Trophoblast cell (in vitro differentiated cells and primary cell): Measurements from ENCODE around the gene CNPY4.

ENCODE experiments used
- DNase-seq, 2 donors: peaks; one replicate each; pipeline ENCODE4 v3.0.0-alpha.2; 2016
- H2AFZ ChIP-seq: 2 replicates; pipeline ENCODE4 v1.6.1; 2013; ENCODE audit warnings: low read length, moderate library complexity, mild to moderate bottlenecking; ENCODE audit not compliant: insufficient read depth, poor library complexity
- H2AK5ac ChIP-seq: 2 replicates; pipeline ENCODE4 v1.6.1; 2013; ENCODE audit warnings: mild to moderate bottlenecking, low read length
- H2BK120ac ChIP-seq: 2 replicates; pipeline ENCODE4 v1.6.1; 2013; ENCODE audit warnings: low read length, mild to moderate bottlenecking, moderate library complexity; ENCODE audit not compliant: insufficient read depth, poor library complexity
- H2BK12ac ChIP-seq: 2 replicates; pipeline ENCODE4 v1.6.1; 2013; ENCODE audit warnings: mild to moderate bottlenecking, low read length, moderate library complexity
- H2BK5ac ChIP-seq: 2 replicates; pipeline ENCODE4 v1.6.1; 2013; ENCODE audit warnings: low read length, low read depth, moderate library complexity, mild to moderate bottlenecking; ENCODE audit not compliant: poor library complexity
- H3K14ac ChIP-seq: 2 replicates; pipeline ENCODE4 v1.6.1; 2013; ENCODE audit warnings: mild to moderate bottlenecking, low read length
- H3K18ac ChIP-seq: 2 replicates; pipeline ENCODE4 v1.6.1; 2013; ENCODE audit warnings: mild to moderate bottlenecking, low read length
- H3K23ac ChIP-seq: 2 replicates; pipeline ENCODE4 v1.6.1; 2013; ENCODE audit warnings: low read length
- H3K27ac ChIP-seq: 2 replicates; pipeline ENCODE4 v1.5.1; 2013; ENCODE audit warnings: low read depth, mild to moderate bottlenecking, inconsistent platforms, low read length, moderate library complexity
- H3K27me3 ChIP-seq: 2 replicates; pipeline ENCODE4 v1.6.1; 2013; ENCODE audit warnings: inconsistent platforms, mild to moderate bottlenecking, low read length, moderate library complexity; ENCODE audit not compliant: insufficient read depth
- H3K36me3 ChIP-seq, 2 experiments: 1 replicate in 1 of 2; 2 replicates in 1 of 2; pipeline ENCODE4 v1.6.1; 2013; ENCODE audit warnings: low read length in 2 of 2, mild to moderate bottlenecking in 2 of 2, moderate library complexity in 1 of 2; ENCODE audit not compliant: insufficient read depth in 2 of 2, control insufficient read depth in 1 of 2
- H3K4ac ChIP-seq: 2 replicates; pipeline ENCODE4 v1.6.1; 2013; ENCODE audit warnings: low read depth, mild to moderate bottlenecking, low read length, moderate library complexity
- H3K4me1 ChIP-seq, 2 experiments: 1 replicate in 1 of 2; 2 replicates in 1 of 2; pipeline ENCODE4 v1.6.1; 2013; ENCODE audit warnings: low read length in 2 of 2, mild to moderate bottlenecking in 2 of 2, moderate library complexity in 1 of 2; ENCODE audit not compliant: insufficient read depth in 2 of 2, control insufficient read depth in 1 of 2
- H3K4me2 ChIP-seq: 2 replicates; pipeline ENCODE4 v1.6.1; 2013; ENCODE audit warnings: inconsistent platforms, mild to moderate bottlenecking, low read length, moderate library complexity
- H3K4me3 ChIP-seq: 2 replicates; pipeline ENCODE4 v1.5.1; 2013; ENCODE audit warnings: mild to moderate bottlenecking, low read depth, low read length, inconsistent platforms
- H3K79me1 ChIP-seq: one replicate; pipeline ENCODE4 v1.6.1; 2013; ENCODE audit warnings: low read length
- H3K79me2 ChIP-seq: 2 replicates; pipeline ENCODE4 v1.6.1; 2013; ENCODE audit warnings: low read length, mild to moderate bottlenecking; ENCODE audit not compliant: control insufficient read depth, insufficient read depth, poor library complexity
- H3K9ac ChIP-seq: 2 replicates; pipeline ENCODE4 v1.6.1; 2013; ENCODE audit warnings: mild to moderate bottlenecking, low read length
- H3K9me3 ChIP-seq: 2 replicates; pipeline ENCODE4 v1.6.1; 2013; ENCODE audit warnings: low read depth, mild to moderate bottlenecking, control low read depth, inconsistent platforms, low read length; ENCODE audit not compliant: insufficient read depth
- H4K12ac ChIP-seq: 2 replicates; pipeline ENCODE4 v1.6.1; 2013; ENCODE audit warnings: low read depth, mild to moderate bottlenecking, low read length, moderate library complexity
- H4K8ac ChIP-seq: 2 replicates; pipeline ENCODE4 v1.6.1; 2013; ENCODE audit warnings: low read depth, mild to moderate bottlenecking, low read length, moderate library complexity
- H4K91ac ChIP-seq: one replicate; pipeline ENCODE4 v1.6.1; 2013; ENCODE audit warnings: low read depth, mild to moderate bottlenecking, low read length, moderate library complexity
- WGBS: extraction: QIAGEN DNeasy Blood & Tissue Kit; methylation state at CpG from one replicate; pipeline ENCODE4 v1.1.7; 2013; ENCODE audit warnings: missing lambda C conversion rate; ENCODE audit not compliant: insufficient read length, insufficient coverage; ENCODE audit errors: extremely low coverage; 5-methylcytosine and 5-hydroxymethylcytosine counted together

CNPY4 gene

DNA sequence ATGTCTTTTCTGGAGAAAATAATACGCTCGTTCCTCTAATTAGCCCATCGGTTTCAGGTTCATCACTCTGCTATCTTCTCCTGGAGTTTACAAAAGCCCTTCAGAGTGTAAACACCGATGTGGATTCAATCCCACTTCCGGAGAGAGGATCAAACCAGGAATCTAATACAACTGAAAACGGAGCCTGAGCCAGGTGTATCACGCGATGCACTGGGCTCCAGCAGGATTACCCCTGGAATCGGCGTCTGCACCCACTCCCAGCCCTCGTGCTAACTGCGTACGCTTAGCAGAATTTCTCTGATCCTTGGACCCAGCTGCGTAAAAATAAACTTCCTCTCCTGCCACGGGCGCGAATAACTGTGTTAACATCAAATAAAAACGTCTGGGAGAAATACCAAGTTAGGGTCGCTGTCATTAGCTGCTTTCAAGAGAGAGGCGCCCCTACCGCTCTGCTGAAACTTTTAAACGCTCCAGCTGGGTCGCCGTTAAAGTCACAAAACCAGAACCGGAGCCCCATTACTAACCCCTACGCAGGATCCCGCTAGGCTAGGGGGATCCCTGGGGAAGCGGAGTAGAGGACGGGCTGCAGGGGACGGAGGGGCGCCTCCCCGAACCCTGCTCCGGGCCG lies 38.4 kb upstream of the CNPY4 start:
- peaks cover 6% of the 10 kb centered on the region for H3K79me1 ChIP-seq
- peak overlapping the region; percentile 95 for H2BK120ac ChIP-seq
- peak overlapping the region; percentile 64 for H3K23ac ChIP-seq
- H3K79me2 ChIP-seq = peaks cover 15% of the 10 kb centered on the region
- H3K9ac ChIP-seq = peak overlapping the region; percentile 98
- whole genome bisulfite sequencing = no CpG with 5 or more reads among the region's 34 CpGs
- peak overlapping the region; percentile 97 for H2AK5ac ChIP-seq
- H3K4me2 ChIP-seq = peak overlapping the region; percentile 93
- H3K27ac ChIP-seq = peak overlapping the region; percentile 57
- peak overlapping the region; percentile 99 for H3K14ac ChIP-seq
- peaks cover 2 to 4% of the 10 kb centered on the region in 2 experiments for H3K4me1 ChIP-seq
- peak overlapping the region; percentile 99 for H3K4me3 ChIP-seq
- H3K18ac ChIP-seq = peak overlapping the region; percentile 98
- H2BK5ac ChIP-seq = peak overlapping the region; percentile 91
- no peaks in the 10 kb centered on the region for H3K27me3 ChIP-seq
- H4K12ac ChIP-seq = peak overlapping the region; percentile 99
- peak overlapping the region; percentile 99 for H4K91ac ChIP-seq
- H2BK12ac ChIP-seq = no peak overlapping the region
- H3K36me3 ChIP-seq = peaks cover 23 to 25% of the 10 kb centered on the region in 2 experiments
- DNase-seq = peak in 1 of 2 donors; percentile 19
- H4K8ac ChIP-seq = peak overlapping the region; percentile 99
- H3K9me3 ChIP-seq = no peaks in the 10 kb centered on the region
- H3K4ac ChIP-seq = peak overlapping the region; percentile 99
- peak overlapping the region; percentile 93 for H2AFZ ChIP-seq

DNA sequence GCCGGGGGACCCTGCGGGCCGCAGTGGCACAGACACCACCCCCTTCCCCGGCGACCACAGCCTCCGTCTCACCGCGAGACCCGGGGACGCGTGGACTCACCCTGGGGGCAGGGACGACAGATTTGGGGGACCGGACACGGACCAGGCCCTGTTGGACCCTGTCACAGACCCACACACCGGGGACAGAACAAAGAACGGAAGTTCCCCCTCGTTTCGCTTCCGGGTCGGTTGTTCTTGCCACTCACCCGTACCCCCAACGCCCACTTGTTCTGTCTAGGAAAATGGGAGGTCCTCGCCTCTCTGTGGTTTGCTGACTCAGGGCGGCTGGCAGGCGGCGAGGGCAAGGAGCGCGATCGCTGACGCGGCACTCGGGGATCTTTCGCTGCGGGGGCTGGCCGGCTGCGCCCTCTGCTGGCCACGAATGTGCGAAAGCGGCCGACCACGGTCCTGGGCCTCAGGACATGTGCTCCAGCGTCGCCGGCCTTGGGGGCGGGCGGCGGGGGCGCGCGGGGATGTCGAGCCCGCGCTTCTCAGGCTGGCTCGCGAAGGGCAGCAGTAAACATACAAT lies 37.8 kb upstream of the CNPY4 start, which contains the start of gene ZNF3:
TSS of gene ZNF3 (minus strand) at position 189 of the 568 bp plus-strand sequence. CDS start 4,366 bp downstream, outside the sequence.
- Histone ChIP-seq H3K4me2 (peak within 1 kb of the TSS; percentile 93), H3K27ac (peak within 1 kb of the TSS; percentile 57), H3K9me3 (no peaks in the 10 kb centered on the region), H4K12ac (peak within 1 kb of the TSS; percentile 99), H2AFZ (peak within 1 kb of the TSS; percentile 93), H3K4ac (peak within 1 kb of the TSS; percentile 99), H3K9ac (peak within 1 kb of the TSS; percentile 98), H3K79me2 (peaks cover 15% of the 10 kb centered on the region), H4K8ac (peak within 1 kb of the TSS; percentile 99), H2AK5ac (peak within 1 kb of the TSS; percentile 97), H3K79me1 (peaks cover 6% of the 10 kb centered on the region), H3K27me3 (no peaks in the 10 kb centered on the region), H3K18ac (peak within 1 kb of the TSS; percentile 98), H3K4me3 (peak within 1 kb of the TSS; percentile 99), H2BK120ac (peak within 1 kb of the TSS; percentile 95), H3K4me1 (peaks cover 2 to 4% of the 10 kb centered on the region in 2 experiments), H2BK5ac (peak within 1 kb of the TSS; percentile 91), H2BK12ac (no peak within 1 kb of the TSS), H4K91ac (peak within 1 kb of the TSS; percentile 99), H3K36me3 (peaks cover 17 to 20% of the 10 kb centered on the region in 2 experiments), H3K14ac (peak within 1 kb of the TSS; percentile 99), H3K23ac (peak within 1 kb of the TSS; percentile 64)
- WGBS = no CpG with 5 or more reads among the region's 55 CpGs
- peak; percentile 98 to 99 for DNase-seq

DNA sequence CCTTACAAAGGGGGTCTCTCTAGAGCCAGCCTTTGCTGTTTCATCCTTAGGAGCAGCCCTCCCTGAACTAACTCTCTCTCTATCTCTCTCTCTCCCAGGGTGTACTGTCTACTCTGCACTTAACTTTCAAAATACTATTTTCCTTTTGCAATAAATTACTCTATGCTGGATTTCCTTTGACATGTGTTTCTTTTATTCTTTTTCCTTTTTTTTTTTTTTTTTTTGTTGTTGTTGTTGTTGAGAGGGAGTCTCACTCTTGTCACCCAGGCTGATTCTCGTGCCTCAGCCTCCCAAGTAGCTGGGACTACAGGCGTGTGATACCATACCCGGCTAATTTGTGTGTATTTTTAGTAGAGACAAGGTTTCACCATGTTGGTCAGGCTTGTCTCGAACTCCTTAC lies 36.5 kb upstream of the CNPY4 start:
- Histone ChIP-seq H3K27me3 (no peaks in the 10 kb centered on the region), H3K79me2 (peaks cover 15% of the 10 kb centered on the region), H3K4me3 (no peak overlapping the region), H2AFZ (no peak overlapping the region), H2BK5ac (no peak overlapping the region), H3K23ac (no peak overlapping the region), H3K4ac (no peak overlapping the region), H4K12ac (no peak overlapping the region), H3K4me2 (peak overlapping the region; percentile 63), H3K36me3 (peaks cover 10 to 13% of the 10 kb centered on the region in 2 experiments), H4K8ac (no peak overlapping the region), H3K79me1 (peaks cover 13% of the 10 kb centered on the region), H2BK120ac (no peak overlapping the region), H3K27ac (no peak overlapping the region), H3K18ac (no peak overlapping the region), H4K91ac (no peak overlapping the region), H2BK12ac (no peak overlapping the region), H3K14ac (no peak overlapping the region), H3K4me1 (peaks cover 7 to 10% of the 10 kb centered on the region in 2 experiments), H3K9ac (no peak overlapping the region), H2AK5ac (no peak overlapping the region), H3K9me3 (no peaks in the 10 kb centered on the region)
- no CpG with 5 or more reads among the region's 4 CpGs for WGBS
- DNase-seq = no peak

DNA sequence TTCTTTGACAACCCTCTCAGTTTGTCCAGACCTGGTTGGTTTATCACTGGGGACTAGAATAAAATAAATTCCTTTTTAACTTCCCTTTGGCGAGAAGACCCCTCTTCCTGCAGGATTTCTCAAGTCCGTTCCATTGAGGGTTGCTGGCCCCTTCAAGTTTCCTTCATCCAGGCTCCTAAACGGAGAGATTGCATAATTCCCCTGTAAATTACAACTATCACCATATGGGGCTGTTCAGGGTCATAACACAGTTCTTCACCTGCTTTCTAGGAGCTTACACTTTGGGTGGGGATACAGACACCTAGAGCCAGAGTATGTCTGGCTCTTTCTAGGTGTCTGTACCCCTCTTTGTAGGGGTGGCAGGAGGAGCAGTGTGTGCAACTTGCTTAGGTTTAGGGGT lies 33.9 kb upstream of the CNPY4 start:
- Histone ChIP-seq H2BK12ac (no peak overlapping the region), H3K4me3 (no peak overlapping the region), H3K79me2 (peaks cover 14% of the 10 kb centered on the region), H3K14ac (no peak overlapping the region), H3K79me1 (peaks cover 23% of the 10 kb centered on the region), H2BK5ac (no peak overlapping the region), H3K4ac (no peak overlapping the region), H3K9me3 (no peaks in the 10 kb centered on the region), H2BK120ac (no peak overlapping the region), H3K4me2 (no peak overlapping the region), H4K12ac (no peak overlapping the region), H4K8ac (no peak overlapping the region), H3K27ac (no peak overlapping the region), H3K27me3 (no peaks in the 10 kb centered on the region), H3K18ac (no peak overlapping the region), H2AFZ (no peak overlapping the region), H3K36me3 (peaks cover 2 to 3% of the 10 kb centered on the region in 2 experiments), H4K91ac (no peak overlapping the region), H3K9ac (no peak overlapping the region), H3K23ac (no peak overlapping the region), H2AK5ac (no peak overlapping the region), H3K4me1 (peaks cover 10 to 15% of the 10 kb centered on the region in 2 experiments)
- WGBS = no CpG with 5 or more reads among the region's 3 CpGs
- no peak for DNase-seq
